Uterus (tissue), 2 donors: Measurements from ENCODE around the gene PLCL2.

Experiments
- POLR2A ChIP-seq, 2 donors: fragments of 450-650 bp; IDR thresholded peaks; one replicate each; pipeline ENCODE4 v1.6.1; 2016; ENCODE audit warnings: antibody characterized with exemption in 2 of 2, mild to moderate bottlenecking in 1 of 2, moderate library complexity in 1 of 2
- TF ChIP-seq, protein P1 (sequence below), 4 experiments: fragments of 200-600 bp in 2 of 4; fragments of 450-650 bp in 2 of 4; sonication (generic) in 2 of 4; IDR thresholded peaks; one replicate each; pipeline ENCODE4 v1.5.1; 2016 to 2019; ENCODE audit warnings: antibody characterized with exemption in 4 of 4, mild to moderate bottlenecking in 2 of 4, moderate library complexity in 1 of 4

GRCh38 chr3:16928386-16929132 lies 43.8 kb downstream of the PLCL2 start:
- TF ChIP-seq, protein P1, sequence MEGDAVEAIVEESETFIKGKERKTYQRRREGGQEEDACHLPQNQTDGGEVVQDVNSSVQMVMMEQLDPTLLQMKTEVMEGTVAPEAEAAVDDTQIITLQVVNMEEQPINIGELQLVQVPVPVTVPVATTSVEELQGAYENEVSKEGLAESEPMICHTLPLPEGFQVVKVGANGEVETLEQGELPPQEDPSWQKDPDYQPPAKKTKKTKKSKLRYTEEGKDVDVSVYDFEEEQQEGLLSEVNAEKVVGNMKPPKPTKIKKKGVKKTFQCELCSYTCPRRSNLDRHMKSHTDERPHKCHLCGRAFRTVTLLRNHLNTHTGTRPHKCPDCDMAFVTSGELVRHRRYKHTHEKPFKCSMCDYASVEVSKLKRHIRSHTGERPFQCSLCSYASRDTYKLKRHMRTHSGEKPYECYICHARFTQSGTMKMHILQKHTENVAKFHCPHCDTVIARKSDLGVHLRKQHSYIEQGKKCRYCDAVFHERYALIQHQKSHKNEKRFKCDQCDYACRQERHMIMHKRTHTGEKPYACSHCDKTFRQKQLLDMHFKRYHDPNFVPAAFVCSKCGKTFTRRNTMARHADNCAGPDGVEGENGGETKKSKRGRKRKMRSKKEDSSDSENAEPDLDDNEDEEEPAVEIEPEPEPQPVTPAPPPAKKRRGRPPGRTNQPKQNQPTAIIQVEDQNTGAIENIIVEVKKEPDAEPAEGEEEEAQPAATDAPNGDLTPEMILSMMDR (IDR thresholded peaks at IDR 0.05), result no peak
- no peak for TF ChIP-seq POLR2A (IDR thresholded peaks at IDR 0.05)
